HS-27A (cell line): ENCODE measurements around the gene S100G.

Experiments
- DNase-seq: peaks from one replicate; pipeline ENCODE4 v3.0.0-alpha.2; 2012; ENCODE audit warnings: low read depth, missing footprints

S100G gene

GRCh38 chrX:16651391-16652024 is 1.6 kb downstream of the S100G start:
- DNase-seq, result no peak

- DNase-seq, result no peak
These were observed 3.5 kb downstream of the S100G start for GRCh38 chrX:16653424-16653823.

- DNase-seq, result no peak
These were observed 4.1 kb downstream of the S100G start for GRCh38 chrX:16654093-16654492.

- DNase-seq, result no peak
These were observed 8.3 kb downstream of the S100G start for GRCh38 chrX:16658284-16658683.

- DNase-seq, result no peak
These were observed 9.4 kb downstream of the S100G start for GRCh38 chrX:16659321-16659720.

- no peak for DNase-seq
These were observed 11.5 kb downstream of the S100G start for GRCh38 chrX:16661495-16661894.

- no peak for DNase-seq
These were observed 12.4 kb downstream of the S100G start for GRCh38 chrX:16662402-16662801.

- no peak for DNase-seq
These were observed 14.1 kb downstream of the S100G start for GRCh38 chrX:16664074-16664473.

- no peak for DNase-seq
These were observed 14.7 kb downstream of the S100G start for GRCh38 chrX:16664626-16665025.

- DNase-seq, result no peak
These were observed 15.1 kb downstream of the S100G start for GRCh38 chrX:16665089-16665488.

GRCh38 chrX:16666541-16666940 is 16.6 kb downstream of the S100G start:
- no peak for DNase-seq

- DNase-seq, result no peak
These were observed 21.0 kb downstream of the S100G start for GRCh38 chrX:16671005-16671404.

- DNase-seq, result no peak
These were observed 28.7 kb downstream of the S100G start for GRCh38 chrX:16678689-16679088.

GRCh38 chrX:16683007-16683664 is 33.2 kb downstream of the S100G start:
- no peak for DNase-seq

GRCh38 chrX:16687514-16687913 is 37.6 kb downstream of the S100G start:
- no peak for DNase-seq

- no peak for DNase-seq
These were observed 45.2 kb downstream of the S100G start for GRCh38 chrX:16695079-16695676.

GRCh38 chrX:16696956-16697355 is 47.0 kb downstream of the S100G start:
- no peak for DNase-seq

- no peak for DNase-seq
These were observed 49.4 kb downstream of the S100G start for GRCh38 chrX:16699389-16699788.

GRCh38 chrX:16700734-16701133 is 50.8 kb downstream of the S100G start:
- DNase-seq, result no peak

GRCh38 chrX:16702700-16703599 is 53.0 kb downstream of the S100G start:
- no peak for DNase-seq
